Thoracic aorta (tissue), 2 donors: ENCODE data around the gene GHRH. TPM values are rescaled to one million over a fixed set of nuclear protein-coding genes. Genes with fewer than 3 reads are reported as not detected.

ENCODE experiments used
- ATAC-seq: fragments of 150-250 bp; one replicate; pipeline ENCODE4 v1.8.0; 2017; ENCODE audit warnings: low read depth; ENCODE audit not compliant: insufficient number of reproducible peaks, low FRiP score
- DNase-seq: peaks from one replicate; pipeline ENCODE4 v3.0.0-alpha.2; 2020; ENCODE audit warnings: low spot score
- H3K27ac ChIP-seq, 2 donors: fragments of 200-600 bp; sonication (generic); 1 replicate in 1 of 2; 2 replicates in 1 of 2; pipeline ENCODE4 v1.5.1; 2016; ENCODE audit warnings: mild to moderate bottlenecking in 2 of 2, moderate library complexity in 2 of 2
- H3K27me3 ChIP-seq: fragments of 200-600 bp; sonication (generic); replicated peaks from 2 replicates; pipeline ENCODE4 v1.6.0; 2016; ENCODE audit warnings: mild to moderate bottlenecking; ENCODE audit not compliant: insufficient read depth
- H3K36me3 ChIP-seq: fragments of 200-600 bp; sonication (generic); one replicate; pipeline ENCODE4 v1.5.1; 2016
- H3K4me1 ChIP-seq, 2 donors: fragments of 200-600 bp; sonication (generic); 1 replicate in 1 of 2; 2 replicates in 1 of 2; pipeline versions ENCODE4 v1.5.1 to v1.6.0; 2016; ENCODE audit warnings: low read depth in 2 of 2, mild to moderate bottlenecking in 1 of 2; ENCODE audit not compliant: control insufficient read depth in 1 of 2
- H3K4me3 ChIP-seq: fragments of 200-600 bp; sonication (generic); 2 replicates; pipeline ENCODE4 v1.5.1; 2016; ENCODE audit warnings: mild to moderate bottlenecking
- H3K9me3 ChIP-seq: fragments of 200-600 bp; sonication (generic); 2 replicates; pipeline ENCODE4 v1.5.1; 2016
- total RNA-seq, 2 donors: library from RNA; depleted of rRNA; stranded (reverse); fragments of >200 nt; gene quantifications; one replicate each; pipeline versions ENCODE4 v1.1.0 to v1.2.3, GENCODE V29; 2016
- TF ChIP-seq, protein P1 (sequence below): fragments of 200-600 bp; sonication (generic); IDR thresholded peaks from one replicate; pipeline ENCODE4 v1.5.1; 2019; ENCODE audit warnings: antibody characterized with exemption

Gene GHRH
- total RNA-seq, 2 donors from 2014 or later: not detected

DNA sequence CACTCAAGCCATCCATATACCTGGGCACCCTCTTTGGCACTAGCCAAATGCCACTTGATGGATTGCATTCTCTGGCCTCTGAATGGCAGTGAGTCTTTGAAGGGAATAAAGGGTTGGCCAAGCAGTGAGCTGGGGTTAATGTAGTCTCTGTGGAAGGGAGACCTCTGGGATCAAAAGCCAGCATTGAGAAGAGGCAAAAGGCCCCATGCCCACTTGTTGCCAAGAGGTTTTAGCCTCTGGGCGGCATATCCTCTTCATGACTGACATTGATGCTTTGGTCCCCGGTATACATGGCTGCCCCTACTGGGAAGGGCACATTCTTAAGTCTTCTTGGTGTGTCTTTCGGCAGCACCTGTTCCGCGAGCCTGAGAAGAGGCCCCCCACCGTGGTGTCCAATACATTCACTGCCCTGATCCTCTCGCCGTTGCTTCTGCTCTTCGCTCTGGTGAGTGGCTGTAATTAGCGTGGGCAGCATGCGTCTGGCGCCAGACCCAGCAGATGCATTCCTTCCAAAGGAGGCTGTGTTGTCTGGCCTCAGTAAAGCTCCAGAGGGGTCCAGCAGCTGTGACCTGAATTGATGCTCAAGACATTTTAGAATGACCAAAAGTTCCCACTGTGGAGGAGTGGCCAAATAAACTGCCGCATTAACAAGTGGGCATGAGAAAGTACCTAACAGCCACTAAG lies 29.5 kb downstream of the GHRH start:
- Histone ChIP-seq H3K27ac (no peak overlapping the region), H3K9me3 (no peaks in the 10 kb centered on the region), H3K4me3 (no peak overlapping the region), H3K36me3 (peaks cover 58% of the 10 kb centered on the region), H3K4me1 (peaks cover 0 to 23% of the 10 kb centered on the region in 2 donors), H3K27me3 (no peaks in the 10 kb centered on the region)
- no peak for DNase-seq
- ATAC-seq: no peak
- TF ChIP-seq, protein P1, sequence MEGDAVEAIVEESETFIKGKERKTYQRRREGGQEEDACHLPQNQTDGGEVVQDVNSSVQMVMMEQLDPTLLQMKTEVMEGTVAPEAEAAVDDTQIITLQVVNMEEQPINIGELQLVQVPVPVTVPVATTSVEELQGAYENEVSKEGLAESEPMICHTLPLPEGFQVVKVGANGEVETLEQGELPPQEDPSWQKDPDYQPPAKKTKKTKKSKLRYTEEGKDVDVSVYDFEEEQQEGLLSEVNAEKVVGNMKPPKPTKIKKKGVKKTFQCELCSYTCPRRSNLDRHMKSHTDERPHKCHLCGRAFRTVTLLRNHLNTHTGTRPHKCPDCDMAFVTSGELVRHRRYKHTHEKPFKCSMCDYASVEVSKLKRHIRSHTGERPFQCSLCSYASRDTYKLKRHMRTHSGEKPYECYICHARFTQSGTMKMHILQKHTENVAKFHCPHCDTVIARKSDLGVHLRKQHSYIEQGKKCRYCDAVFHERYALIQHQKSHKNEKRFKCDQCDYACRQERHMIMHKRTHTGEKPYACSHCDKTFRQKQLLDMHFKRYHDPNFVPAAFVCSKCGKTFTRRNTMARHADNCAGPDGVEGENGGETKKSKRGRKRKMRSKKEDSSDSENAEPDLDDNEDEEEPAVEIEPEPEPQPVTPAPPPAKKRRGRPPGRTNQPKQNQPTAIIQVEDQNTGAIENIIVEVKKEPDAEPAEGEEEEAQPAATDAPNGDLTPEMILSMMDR: no peak

DNA sequence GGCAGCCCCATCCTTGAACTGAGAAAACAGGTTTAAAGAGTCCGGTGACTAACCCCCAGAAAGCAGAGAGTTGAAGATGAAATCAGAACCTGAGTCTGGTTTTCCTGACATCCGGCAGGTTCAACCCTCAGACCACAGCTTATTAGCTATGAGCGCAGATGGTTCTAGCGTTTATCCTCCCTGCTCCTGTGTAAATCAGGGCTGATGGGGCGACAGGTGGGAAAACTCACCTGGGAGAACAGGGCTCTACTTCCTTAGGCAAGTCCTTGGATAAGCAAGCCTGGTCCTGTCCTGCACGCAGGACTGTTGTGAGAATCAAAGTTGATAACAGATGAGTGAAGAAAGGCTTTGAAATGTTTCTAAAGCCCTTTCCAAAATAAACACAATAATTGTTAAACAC lies 31.4 kb downstream of the GHRH start:
- Histone ChIP-seq H3K9me3 (no peaks in the 10 kb centered on the region), H3K4me1 (peaks cover 8 to 35% of the 10 kb centered on the region in 2 donors), H3K27me3 (no peaks in the 10 kb centered on the region), H3K27ac (no peak overlapping the region), H3K4me3 (no peak overlapping the region), H3K36me3 (peaks cover 44% of the 10 kb centered on the region)
- DNase-seq (no peak), ATAC-seq (no peak)
- TF ChIP-seq, protein P1: no peak

GRCh38 chr20:37229357-37229756 lies 32.3 kb downstream of the GHRH start:
- no peak for ATAC-seq

GRCh38 chr20:37228656-37229055 lies 33.0 kb downstream of the GHRH start:
- Histone ChIP-seq H3K27me3 (no peaks in the 10 kb centered on the region), H3K9me3 (no peaks in the 10 kb centered on the region), H3K4me3 (no peak overlapping the region), H3K27ac (peak overlapping the region; percentile 60 to 68), H3K4me1 (peaks cover 8 to 35% of the 10 kb centered on the region in 2 donors), H3K36me3 (peaks cover 42% of the 10 kb centered on the region)
- DNase-seq (no peak), ATAC-seq (no peak)
- TF ChIP-seq, protein P1: no peak

More at GRCh38 chr20:37229357-37229756, 32.3 kb downstream of the GHRH start:
- Histone ChIP-seq H3K27me3 (no peaks in the 10 kb centered on the region), H3K4me1 (peaks cover 8 to 35% of the 10 kb centered on the region in 2 donors), H3K27ac (no peak overlapping the region), H3K9me3 (no peaks in the 10 kb centered on the region), H3K4me3 (no peak overlapping the region), H3K36me3 (peaks cover 42% of the 10 kb centered on the region)
- TF ChIP-seq, protein P1: no peak
- no peak for DNase-seq

DNA sequence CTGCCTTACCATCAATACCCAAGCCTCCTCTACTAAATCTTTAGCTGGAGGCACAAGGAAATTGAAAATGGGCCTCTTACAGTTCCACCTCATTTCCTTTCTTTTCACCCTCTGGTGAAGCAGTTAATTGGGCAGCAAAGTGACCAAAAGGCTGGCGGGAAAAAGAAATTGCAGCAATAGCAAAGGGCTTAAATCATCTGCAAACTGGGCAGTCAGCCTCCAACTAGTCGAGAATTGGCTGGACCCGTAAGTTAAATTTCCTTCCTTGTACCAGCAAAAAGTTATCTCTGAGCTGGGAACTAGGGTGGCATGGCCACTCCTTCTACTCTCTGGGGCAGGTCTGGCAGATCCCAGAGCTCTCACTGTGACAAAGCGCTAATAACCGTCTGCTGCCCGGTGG lies 33.5 kb downstream of the GHRH start:
- Histone ChIP-seq H3K4me1 (peaks cover 8 to 35% of the 10 kb centered on the region in 2 donors), H3K4me3 (no peak overlapping the region), H3K27me3 (no peaks in the 10 kb centered on the region), H3K9me3 (no peaks in the 10 kb centered on the region), H3K36me3 (peaks cover 37% of the 10 kb centered on the region), H3K27ac (peak overlapping the region; percentile 60 to 68)
- no peak for DNase-seq
- ATAC-seq: no peak
- TF ChIP-seq, protein P1: no peak
